HCT116 (cell line): ENCODE results near the gene GGT6.

Source experiments
- ATF3 ChIP-seq: IDR thresholded peaks from 2 replicates; pipeline ENCODE4 v1.6.1; 2012
- CEBPB ChIP-seq: IDR thresholded peaks from 2 replicates; pipeline ENCODE4 v1.6.1; 2012; ENCODE audit warnings: low read depth
- EGR1 ChIP-seq: IDR thresholded peaks from 2 replicates; pipeline ENCODE4 v1.6.1; 2012; ENCODE audit warnings: low read depth
- ELF1 ChIP-seq: IDR thresholded peaks from 2 replicates; pipeline ENCODE4 v1.6.1; 2012; ENCODE audit warnings: low read depth, borderline replicate concordance
- EZH2 ChIP-seq: fragments of 200-600 bp; sonication (generic); IDR thresholded peaks from 2 replicates; pipeline ENCODE4 v1.6.1; 2017; ENCODE audit warnings: antibody characterized with exemption, mixed run types
- POLR2A ChIP-seq: IDR thresholded peaks from 2 replicates; pipeline ENCODE4 v1.7.0; 2011; ENCODE audit warnings: borderline replicate concordance; ENCODE audit not compliant: insufficient read depth, insufficient read length; ENCODE audit errors: extremely low read depth
- POLR2AphosphoS5 ChIP-seq: IDR thresholded peaks from 2 replicates; pipeline ENCODE4 v1.6.1; 2011; ENCODE audit warnings: mild to moderate bottlenecking, low read depth, low read length, moderate library complexity
- SP1 ChIP-seq: IDR thresholded peaks from 2 replicates; pipeline ENCODE4 v1.6.1; 2012; ENCODE audit warnings: low read depth
- ZNF274 ChIP-seq: fragments of 200-500 bp; sonication (Bioruptor generic); IDR thresholded peaks from 2 replicates; pipeline ENCODE4 v1.6.1; 2014; ENCODE audit warnings: mild to moderate bottlenecking, low read depth, low read length, inconsistent platforms
- TF ChIP-seq, protein P1 (sequence below), 3 experiments: fragments of 200-600 bp in 1 of 3; sonication (generic) in 1 of 3; IDR thresholded peaks in 2 of 3; conservative IDR thresholded peaks in 1 of 3; 2 replicates each; pipeline ENCODE4 v1.5.1; 2012 to 2017; ENCODE audit warnings: low read depth in 2 of 3, low read length in 2 of 3, antibody characterized with exemption in 1 of 3, borderline replicate concordance in 1 of 3, control low read depth in 1 of 3, mild to moderate bottlenecking in 1 of 3, mixed read lengths in 1 of 3, mixed run types in 1 of 3, moderate library complexity in 1 of 3; ENCODE audit not compliant: insufficient read depth in 1 of 3

DNA sequence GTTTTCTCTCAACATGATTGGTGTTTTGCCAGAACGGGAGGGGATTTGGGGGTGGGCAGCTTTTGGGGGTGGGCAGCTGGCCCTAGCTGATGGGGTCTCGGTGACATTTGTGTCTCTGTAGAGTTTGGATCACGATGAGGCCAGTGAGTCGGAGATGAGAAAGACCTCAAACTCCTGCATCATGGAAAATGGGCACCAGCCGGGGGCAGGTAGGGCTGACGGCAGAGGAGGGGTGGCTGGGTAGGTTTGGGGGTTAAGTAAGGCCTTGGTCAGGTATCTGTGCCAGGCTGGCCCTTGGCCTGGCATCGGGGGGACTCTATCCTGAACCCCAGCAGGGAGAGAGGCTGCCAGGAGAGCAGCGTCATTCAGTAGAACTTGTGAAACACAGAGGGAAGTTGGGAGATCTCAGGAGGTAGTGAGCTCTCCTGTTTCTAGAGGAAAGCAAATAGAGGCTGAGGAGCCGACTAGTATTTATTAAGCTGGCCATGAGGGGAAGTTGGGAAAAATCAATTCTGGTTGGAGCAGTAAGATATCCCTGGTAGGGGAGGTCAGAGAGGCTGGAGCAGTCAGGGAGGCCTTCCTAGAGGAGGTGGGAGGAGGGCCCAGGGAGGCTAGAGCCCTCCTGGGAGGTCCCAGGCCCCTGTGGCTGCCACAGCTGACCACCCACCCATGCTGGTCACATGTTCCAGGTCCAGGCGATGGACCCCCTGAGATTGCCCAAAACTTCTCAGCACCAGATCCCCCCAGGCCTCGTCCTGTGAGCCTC, 32.0 kb upstream of the GGT6 start:
- no peak for TF ChIP-seq EZH2
- TF ChIP-seq POLR2A = no peak
- TF ChIP-seq POLR2AphosphoS5 = no peak
- TF ChIP-seq, protein P1, sequence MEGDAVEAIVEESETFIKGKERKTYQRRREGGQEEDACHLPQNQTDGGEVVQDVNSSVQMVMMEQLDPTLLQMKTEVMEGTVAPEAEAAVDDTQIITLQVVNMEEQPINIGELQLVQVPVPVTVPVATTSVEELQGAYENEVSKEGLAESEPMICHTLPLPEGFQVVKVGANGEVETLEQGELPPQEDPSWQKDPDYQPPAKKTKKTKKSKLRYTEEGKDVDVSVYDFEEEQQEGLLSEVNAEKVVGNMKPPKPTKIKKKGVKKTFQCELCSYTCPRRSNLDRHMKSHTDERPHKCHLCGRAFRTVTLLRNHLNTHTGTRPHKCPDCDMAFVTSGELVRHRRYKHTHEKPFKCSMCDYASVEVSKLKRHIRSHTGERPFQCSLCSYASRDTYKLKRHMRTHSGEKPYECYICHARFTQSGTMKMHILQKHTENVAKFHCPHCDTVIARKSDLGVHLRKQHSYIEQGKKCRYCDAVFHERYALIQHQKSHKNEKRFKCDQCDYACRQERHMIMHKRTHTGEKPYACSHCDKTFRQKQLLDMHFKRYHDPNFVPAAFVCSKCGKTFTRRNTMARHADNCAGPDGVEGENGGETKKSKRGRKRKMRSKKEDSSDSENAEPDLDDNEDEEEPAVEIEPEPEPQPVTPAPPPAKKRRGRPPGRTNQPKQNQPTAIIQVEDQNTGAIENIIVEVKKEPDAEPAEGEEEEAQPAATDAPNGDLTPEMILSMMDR (IDR thresholded peaks at IDR 0.05 in 2 of 3, conservative IDR thresholded peaks at IDR 0.05 in 1 of 3; ENCODE audit: borderline replicate concordance in 1 of 3, insufficient read depth in 1 of 3, low read depth in 2 of 3, low read length in 2 of 3) = no peak
- no peak for TF ChIP-seq CEBPB
- TF ChIP-seq ELF1 = no peak
- TF ChIP-seq ATF3 = no peak
- no peak for TF ChIP-seq ZNF274
- TF ChIP-seq SP1 = no peak
- TF ChIP-seq EGR1 = no peak
